SHP77 treated with DMSO at 0.1 percent for 48 hours (cell line): ENCODE measurements around the gene ANKS1B.
"Not testable (repeated sequence)": the region's sequence is repeated elsewhere in the genome, so short reads cannot be mapped to it uniquely, and the experiment has no call there.

Experiments
- DNase-seq: peaks from one replicate; lab custom pipeline; 2025; lab: John Stamatoyannopoulos, UW

The ANKS1B gene

GRCh38 chr12:99372257-99372920, 612.3 kb downstream of the ANKS1B start:
- no peak for DNase-seq

- DNase-seq = no peak
These were observed 614.2 kb downstream of the ANKS1B start for GRCh38 chr12:99370421-99371138.

GRCh38 chr12:99367181-99367580, 617.6 kb downstream of the ANKS1B start:
- DNase-seq = no peak

- DNase-seq = no peak
These were observed 632.5 kb downstream of the ANKS1B start for GRCh38 chr12:99352269-99352668.

GRCh38 chr12:99343960-99344359, 640.8 kb downstream of the ANKS1B start:
- no peak for DNase-seq

GRCh38 chr12:99339663-99340062, 645.1 kb downstream of the ANKS1B start:
- DNase-seq = no peak

GRCh38 chr12:99334285-99335056, 650.3 kb downstream of the ANKS1B start:
- DNase-seq = no peak

- no peak for DNase-seq
These were observed 651.7 kb downstream of the ANKS1B start for GRCh38 chr12:99332936-99333591.

GRCh38 chr12:99330216-99330615, 654.5 kb downstream of the ANKS1B start:
- DNase-seq = no peak

GRCh38 chr12:99321210-99321609, 663.5 kb downstream of the ANKS1B start:
- DNase-seq = not testable (repeated sequence)

- DNase-seq = no peak
These were observed 673.4 kb downstream of the ANKS1B start for GRCh38 chr12:99311373-99311772.

- DNase-seq = no peak
These were observed 674.9 kb downstream of the ANKS1B start for GRCh38 chr12:99309812-99310211.

- DNase-seq = no peak
These were observed 681.9 kb downstream of the ANKS1B start for GRCh38 chr12:99302874-99303273.

GRCh38 chr12:99287136-99287535, 697.6 kb downstream of the ANKS1B start:
- no peak for DNase-seq

- DNase-seq = no peak
These were observed 700.6 kb downstream of the ANKS1B start for GRCh38 chr12:99284161-99284560.

GRCh38 chr12:99282624-99283023, 702.1 kb downstream of the ANKS1B start:
- no peak for DNase-seq

GRCh38 chr12:99282086-99282485, 702.6 kb downstream of the ANKS1B start:
- DNase-seq = no peak

- DNase-seq = no peak
These were observed 703.5 kb downstream of the ANKS1B start for GRCh38 chr12:99281277-99281676.

GRCh38 chr12:99278899-99279298, 705.8 kb downstream of the ANKS1B start:
- no peak for DNase-seq

- no peak for DNase-seq
These were observed 707.0 kb downstream of the ANKS1B start for GRCh38 chr12:99277591-99278379.

- no peak for DNase-seq
These were observed 713.7 kb downstream of the ANKS1B start for GRCh38 chr12:99271071-99271470.

GRCh38 chr12:99267038-99267437, 717.7 kb downstream of the ANKS1B start:
- DNase-seq = no peak
